ENCODE measurements around the gene TMEM117.

DNA sequence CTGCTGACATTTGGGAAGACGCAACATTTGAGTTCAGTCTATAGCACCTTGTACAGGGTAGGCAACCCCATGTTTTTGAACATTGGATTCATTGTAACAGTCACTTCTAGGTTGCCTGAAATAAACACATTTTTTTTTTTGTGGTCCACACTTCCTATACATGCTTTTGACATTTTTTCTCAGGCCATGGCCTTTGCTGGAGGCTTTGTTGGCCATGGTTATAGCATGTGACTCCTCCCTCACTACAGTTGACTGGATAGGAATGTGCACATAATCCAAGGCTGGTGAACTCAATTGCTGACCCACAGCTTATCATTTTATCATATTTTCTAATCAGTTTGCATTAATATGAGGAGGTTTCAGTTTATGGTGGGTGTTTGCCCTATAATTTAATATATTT, 60.6 kb downstream of the TMEM117 start:
- TF ChIP-seq ISL1 (CRISPR knock-in tag; IDR thresholded peaks at IDR 0.05) (no peak), ARNTL (CRISPR knock-in tag; IDR thresholded peaks at IDR 0.05; ENCODE audit: borderline replicate concordance, low read depth) (no peak), GLIS3 (CRISPR knock-in tag; IDR thresholded peaks at IDR 0.05) (no peak), RARB (CRISPR knock-in tag; IDR thresholded peaks at IDR 0.05) (no peak), PPARA (CRISPR knock-in tag; IDR thresholded peaks at IDR 0.05; ENCODE audit: borderline replicate concordance) (no peak), ZNF70 (CRISPR knock-in tag; IDR thresholded peaks at IDR 0.05) (no peak), ESRRG (CRISPR knock-in tag; IDR thresholded peaks at IDR 0.05) (no peak), TOX (CRISPR knock-in tag; IDR thresholded peaks at IDR 0.05; ENCODE audit: borderline replicate concordance) (no peak), ZNF8 (CRISPR knock-in tag; IDR thresholded peaks at IDR 0.05) (no peak), ZNF565 (CRISPR knock-in tag; conservative IDR thresholded peaks at IDR 0.05; ENCODE audit: low read depth) (no peak), ZFP3 (CRISPR knock-in tag; IDR thresholded peaks at IDR 0.05) (no peak)
- TF ChIP-seq, protein P1, sequence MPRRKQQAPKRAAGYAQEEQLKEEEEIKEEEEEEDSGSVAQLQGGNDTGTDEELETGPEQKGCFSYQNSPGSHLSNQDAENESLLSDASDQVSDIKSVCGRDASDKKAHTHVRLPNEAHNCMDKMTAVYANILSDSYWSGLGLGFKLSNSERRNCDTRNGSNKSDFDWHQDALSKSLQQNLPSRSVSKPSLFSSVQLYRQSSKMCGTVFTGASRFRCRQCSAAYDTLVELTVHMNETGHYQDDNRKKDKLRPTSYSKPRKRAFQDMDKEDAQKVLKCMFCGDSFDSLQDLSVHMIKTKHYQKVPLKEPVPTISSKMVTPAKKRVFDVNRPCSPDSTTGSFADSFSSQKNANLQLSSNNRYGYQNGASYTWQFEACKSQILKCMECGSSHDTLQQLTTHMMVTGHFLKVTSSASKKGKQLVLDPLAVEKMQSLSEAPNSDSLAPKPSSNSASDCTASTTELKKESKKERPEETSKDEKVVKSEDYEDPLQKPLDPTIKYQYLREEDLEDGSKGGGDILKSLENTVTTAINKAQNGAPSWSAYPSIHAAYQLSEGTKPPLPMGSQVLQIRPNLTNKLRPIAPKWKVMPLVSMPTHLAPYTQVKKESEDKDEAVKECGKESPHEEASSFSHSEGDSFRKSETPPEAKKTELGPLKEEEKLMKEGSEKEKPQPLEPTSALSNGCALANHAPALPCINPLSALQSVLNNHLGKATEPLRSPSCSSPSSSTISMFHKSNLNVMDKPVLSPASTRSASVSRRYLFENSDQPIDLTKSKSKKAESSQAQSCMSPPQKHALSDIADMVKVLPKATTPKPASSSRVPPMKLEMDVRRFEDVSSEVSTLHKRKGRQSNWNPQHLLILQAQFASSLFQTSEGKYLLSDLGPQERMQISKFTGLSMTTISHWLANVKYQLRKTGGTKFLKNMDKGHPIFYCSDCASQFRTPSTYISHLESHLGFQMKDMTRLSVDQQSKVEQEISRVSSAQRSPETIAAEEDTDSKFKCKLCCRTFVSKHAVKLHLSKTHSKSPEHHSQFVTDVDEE (CRISPR knock-in tag; IDR thresholded peaks at IDR 0.05): no peak
- TF ChIP-seq, protein P2, sequence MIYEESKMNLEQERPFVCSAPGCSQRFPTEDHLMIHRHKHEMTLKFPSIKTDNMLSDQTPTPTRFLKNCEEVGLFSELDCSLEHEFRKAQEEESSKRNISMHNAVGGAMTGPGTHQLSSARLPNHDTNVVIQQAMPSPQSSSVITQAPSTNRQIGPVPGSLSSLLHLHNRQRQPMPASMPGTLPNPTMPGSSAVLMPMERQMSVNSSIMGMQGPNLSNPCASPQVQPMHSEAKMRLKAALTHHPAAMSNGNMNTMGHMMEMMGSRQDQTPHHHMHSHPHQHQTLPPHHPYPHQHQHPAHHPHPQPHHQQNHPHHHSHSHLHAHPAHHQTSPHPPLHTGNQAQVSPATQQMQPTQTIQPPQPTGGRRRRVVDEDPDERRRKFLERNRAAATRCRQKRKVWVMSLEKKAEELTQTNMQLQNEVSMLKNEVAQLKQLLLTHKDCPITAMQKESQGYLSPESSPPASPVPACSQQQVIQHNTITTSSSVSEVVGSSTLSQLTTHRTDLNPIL (CRISPR knock-in tag; IDR thresholded peaks at IDR 0.05; ENCODE audit: low read depth): no peak
- TF ChIP-seq, protein P3, sequence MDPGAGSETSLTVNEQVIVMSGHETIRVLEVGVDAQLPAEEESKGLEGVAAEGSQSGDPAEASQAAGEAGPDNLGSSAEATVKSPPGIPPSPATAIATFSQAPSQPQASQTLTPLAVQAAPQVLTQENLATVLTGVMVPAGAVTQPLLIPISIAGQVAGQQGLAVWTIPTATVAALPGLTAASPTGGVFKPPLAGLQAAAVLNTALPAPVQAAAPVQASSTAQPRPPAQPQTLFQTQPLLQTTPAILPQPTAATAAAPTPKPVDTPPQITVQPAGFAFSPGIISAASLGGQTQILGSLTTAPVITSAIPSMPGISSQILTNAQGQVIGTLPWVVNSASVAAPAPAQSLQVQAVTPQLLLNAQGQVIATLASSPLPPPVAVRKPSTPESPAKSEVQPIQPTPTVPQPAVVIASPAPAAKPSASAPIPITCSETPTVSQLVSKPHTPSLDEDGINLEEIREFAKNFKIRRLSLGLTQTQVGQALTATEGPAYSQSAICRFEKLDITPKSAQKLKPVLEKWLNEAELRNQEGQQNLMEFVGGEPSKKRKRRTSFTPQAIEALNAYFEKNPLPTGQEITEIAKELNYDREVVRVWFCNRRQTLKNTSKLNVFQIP (CRISPR knock-in tag; IDR thresholded peaks at IDR 0.05; ENCODE audit: borderline replicate concordance, low read depth): no peak

All from SK-N-SH treated with all-trans-retinoic acid at 6 μM for 48 hours (cell line).